IPS-20b (cell line): Measurements from ENCODE around the gene RECK.

Source experiments
- H3K27ac ChIP-seq: one replicate; pipeline ENCODE4 v1.5.1; 2013; ENCODE audit warnings: low read length
- H3K27me3 ChIP-seq: 2 replicates; pipeline ENCODE4 v1.6.1; 2013; ENCODE audit warnings: mild to moderate bottlenecking, low read length, inconsistent platforms; ENCODE audit not compliant: insufficient read depth
- H3K36me3 ChIP-seq: 2 replicates; pipeline ENCODE4 v1.6.1; 2013; ENCODE audit warnings: low read depth, mild to moderate bottlenecking, inconsistent platforms, low read length, moderate library complexity; ENCODE audit not compliant: insufficient read depth
- H3K4me1 ChIP-seq: 2 replicates; pipeline ENCODE4 v1.6.1; 2013; ENCODE audit warnings: mild to moderate bottlenecking, control low read depth, inconsistent platforms, low read length, moderate library complexity; ENCODE audit not compliant: insufficient read depth
- H3K4me3 ChIP-seq: 2 replicates; pipeline ENCODE4 v1.5.1; 2013; ENCODE audit warnings: mild to moderate bottlenecking, low read length, inconsistent platforms
- H3K9ac ChIP-seq: 2 replicates; pipeline ENCODE4 v1.6.1; 2013; ENCODE audit warnings: low read depth, mild to moderate bottlenecking, inconsistent platforms, low read length, moderate library complexity
- H3K9me3 ChIP-seq: 2 replicates; pipeline ENCODE4 v1.6.1; 2013; ENCODE audit warnings: mild to moderate bottlenecking, low read depth, low read length, inconsistent platforms; ENCODE audit not compliant: insufficient read depth

The RECK gene

DNA sequence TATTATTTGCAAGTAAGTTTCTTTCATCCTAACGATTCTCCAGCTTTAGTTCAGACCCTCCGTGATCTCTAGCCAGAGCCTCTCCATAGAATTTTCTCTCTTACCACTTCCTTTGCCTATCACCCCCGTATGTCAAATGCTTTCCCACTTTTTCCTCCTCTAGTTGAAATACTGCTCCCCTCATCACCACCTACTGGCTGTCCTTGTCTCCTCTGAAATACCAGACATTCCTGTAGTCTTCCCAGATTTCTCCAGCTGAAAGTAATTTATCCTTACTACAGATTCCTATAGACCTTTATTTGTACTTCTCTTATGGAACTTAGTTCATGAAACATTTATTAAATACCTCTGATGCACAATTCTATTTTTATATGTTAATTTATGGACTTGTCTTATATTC lies 63.8 kb downstream of the RECK start:
- Histone ChIP-seq H3K4me1 (peaks cover 23% of the 10 kb centered on the region; the same call in 1 of the 2 replicates), H3K9me3 (no peaks in the 10 kb centered on the region), H3K4me3 (no peak overlapping the region), H3K36me3 (no peaks in the 10 kb centered on the region), H3K27ac (no peak overlapping the region), H3K9ac (no peak overlapping the region), H3K27me3 (no peaks in the 10 kb centered on the region)

DNA sequence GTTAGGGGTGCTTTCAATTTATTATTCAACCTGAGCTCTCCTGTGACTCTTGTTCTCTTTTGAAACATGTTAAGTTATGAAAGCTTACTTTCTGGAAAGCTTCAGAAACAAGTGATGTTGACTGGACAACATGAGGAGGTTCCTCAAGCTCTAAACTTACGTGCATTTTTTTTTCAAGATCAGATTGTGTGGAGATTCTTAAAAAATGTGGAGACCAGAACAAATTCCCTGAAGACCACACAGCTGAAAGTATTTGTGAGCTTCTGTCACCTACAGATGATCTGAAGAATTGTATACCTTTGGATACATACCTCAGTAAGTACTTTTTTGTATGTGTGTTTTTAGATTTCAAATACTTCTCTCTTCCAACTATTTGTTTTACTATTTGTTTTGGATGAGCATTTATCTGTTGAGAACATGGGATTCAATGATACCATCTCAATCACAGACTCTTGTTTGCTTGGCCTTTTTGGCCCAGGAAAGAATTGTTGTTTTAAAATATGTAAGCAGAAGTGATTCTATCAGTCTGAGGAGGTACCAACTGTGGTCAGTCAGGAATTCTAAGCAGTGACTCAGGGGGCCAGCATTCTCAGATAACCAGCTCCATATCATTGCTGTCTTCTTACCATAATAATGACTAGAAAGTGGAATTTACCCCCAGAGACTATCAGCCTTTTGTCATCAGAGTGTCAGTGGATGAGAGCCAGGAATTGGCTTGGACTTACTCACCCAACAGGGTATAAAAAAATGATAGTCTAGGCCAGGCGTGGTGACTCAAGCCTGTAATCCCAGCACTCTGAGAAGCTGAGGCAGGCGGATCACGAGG lies 65.4 kb downstream of the RECK start:
- Histone ChIP-seq H3K36me3 (no peaks in the 10 kb centered on the region), H3K9me3 (no peaks in the 10 kb centered on the region), H3K9ac (no peak overlapping the region), H3K27me3 (no peaks in the 10 kb centered on the region), H3K4me1 (peaks cover 23% of the 10 kb centered on the region; the same call in 1 of the 2 replicates), H3K4me3 (no peak overlapping the region), H3K27ac (no peak overlapping the region)

DNA sequence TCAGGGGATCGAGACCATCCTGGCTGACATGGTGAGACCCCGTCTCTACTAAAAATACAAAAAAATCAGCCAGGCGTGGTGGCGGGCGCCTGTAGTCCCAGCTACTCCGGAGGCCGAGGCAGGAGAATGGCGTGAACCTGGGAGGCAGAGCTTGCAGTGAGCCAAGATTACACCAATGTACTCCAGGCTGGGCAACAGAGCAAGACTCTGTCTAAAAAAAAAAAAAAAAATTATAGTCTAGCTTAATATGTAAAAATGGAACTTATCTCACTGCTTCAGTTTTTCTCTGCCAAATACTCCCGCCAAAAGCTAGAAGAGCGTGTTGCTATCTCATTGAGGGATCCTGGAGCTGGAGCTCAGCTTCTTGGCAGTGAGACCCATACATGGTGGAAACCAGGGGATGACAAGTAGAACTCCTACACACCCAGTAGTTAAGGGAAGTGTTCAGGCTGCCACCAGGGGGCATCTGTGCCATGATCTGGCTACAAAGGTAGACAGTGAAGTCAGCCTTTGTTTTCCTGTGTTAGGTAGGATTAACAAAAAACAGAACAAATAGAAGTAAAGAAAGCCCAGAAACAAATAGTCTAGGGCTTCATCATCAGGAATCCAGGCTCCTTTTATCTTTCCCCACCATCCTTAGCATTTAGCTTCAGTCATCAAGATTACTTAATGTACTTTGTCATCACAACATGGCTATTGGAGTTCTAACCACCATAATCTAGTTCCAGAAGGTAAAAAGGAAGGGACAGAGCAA lies 66.2 kb downstream of the RECK start:
- Histone ChIP-seq H3K9ac (peak overlapping the region; percentile 51; the same call in 1 of the 2 replicates), H3K9me3 (no peaks in the 10 kb centered on the region), H3K36me3 (no peaks in the 10 kb centered on the region; the same call in 1 of the 2 replicates), H3K4me1 (peaks cover 23% of the 10 kb centered on the region; the same call in 1 of the 2 replicates), H3K27ac (no peak overlapping the region), H3K4me3 (no peak overlapping the region), H3K27me3 (no peaks in the 10 kb centered on the region)

DNA sequence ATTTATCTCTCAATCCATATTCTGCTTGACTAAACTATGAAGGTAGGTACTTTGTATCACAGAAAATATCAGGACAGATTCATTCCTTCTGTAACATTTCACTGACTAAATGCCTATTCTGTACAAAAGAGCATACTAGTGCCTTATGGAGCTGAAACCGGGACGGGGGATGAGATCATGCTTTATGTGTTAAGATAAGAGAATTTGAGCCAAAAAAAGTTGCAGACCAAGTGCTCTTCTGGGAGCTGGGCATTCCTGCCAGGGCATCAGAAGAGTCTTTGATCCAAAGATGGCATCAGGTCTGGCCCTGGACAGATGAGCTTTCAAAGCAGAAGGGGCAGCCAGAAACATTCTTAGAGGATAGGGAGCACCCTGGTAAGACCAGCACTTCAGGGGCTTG lies 72.4 kb downstream of the RECK start:
- Histone ChIP-seq H3K36me3 (peaks cover 3% of the 10 kb centered on the region), H3K9me3 (no peaks in the 10 kb centered on the region), H3K27ac (no peak overlapping the region), H3K4me3 (no peak overlapping the region), H3K9ac (no peak overlapping the region), H3K4me1 (no peaks in the 10 kb centered on the region), H3K27me3 (no peaks in the 10 kb centered on the region)

DNA sequence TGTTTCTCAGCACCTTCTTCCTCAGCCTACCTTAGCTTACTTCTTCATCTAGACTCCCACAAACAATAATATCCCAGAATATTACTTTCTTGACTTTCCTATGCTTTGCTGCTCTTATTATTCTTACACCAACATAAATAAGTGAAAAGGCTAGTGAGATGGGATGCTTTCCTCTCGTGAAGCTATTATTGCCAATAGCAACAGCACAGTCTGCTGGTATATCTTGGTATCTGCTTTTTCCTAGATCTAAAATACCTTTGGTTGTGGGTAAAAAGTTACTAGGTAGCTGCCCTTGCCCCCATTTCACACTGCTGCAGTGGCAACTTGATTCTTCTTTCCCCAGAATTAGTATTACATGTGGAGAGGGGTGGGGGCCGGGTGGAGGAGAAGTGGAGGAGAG lies 73.7 kb downstream of the RECK start:
- peaks cover 3% of the 10 kb centered on the region for H3K36me3 ChIP-seq
- no peak overlapping the region for H3K27ac ChIP-seq
- H3K9ac ChIP-seq: no peak overlapping the region
- H3K4me1 ChIP-seq: no peaks in the 10 kb centered on the region
- no peaks in the 10 kb centered on the region for H3K9me3 ChIP-seq
- no peaks in the 10 kb centered on the region for H3K27me3 ChIP-seq
- no peak overlapping the region for H3K4me3 ChIP-seq

DNA sequence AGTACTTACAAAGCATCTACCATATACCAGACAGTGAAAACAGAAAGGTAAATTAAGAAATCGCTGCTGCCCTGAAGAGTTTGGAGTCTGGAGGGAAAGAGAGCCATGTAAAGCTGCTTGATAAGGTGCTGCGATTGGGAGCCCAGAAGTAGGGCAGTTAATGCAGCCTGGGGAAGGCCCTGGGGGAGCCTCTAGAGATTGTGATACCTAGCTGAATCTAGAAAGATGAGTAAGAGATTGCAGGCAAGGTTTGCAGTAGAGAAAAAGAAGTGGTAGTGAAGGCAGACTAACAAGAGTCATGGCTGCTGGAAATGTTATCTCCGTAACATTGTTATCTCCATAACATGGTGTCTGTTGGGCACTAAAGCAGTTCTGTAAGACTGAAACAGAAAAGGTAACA lies 75.8 kb downstream of the RECK start:
- H3K27me3 ChIP-seq: no peaks in the 10 kb centered on the region
- no peaks in the 10 kb centered on the region for H3K4me1 ChIP-seq
- H3K27ac ChIP-seq: no peak overlapping the region
- H3K9ac ChIP-seq: no peak overlapping the region
- peaks cover 3% of the 10 kb centered on the region for H3K36me3 ChIP-seq
- H3K9me3 ChIP-seq: no peaks in the 10 kb centered on the region
- no peak overlapping the region for H3K4me3 ChIP-seq

DNA sequence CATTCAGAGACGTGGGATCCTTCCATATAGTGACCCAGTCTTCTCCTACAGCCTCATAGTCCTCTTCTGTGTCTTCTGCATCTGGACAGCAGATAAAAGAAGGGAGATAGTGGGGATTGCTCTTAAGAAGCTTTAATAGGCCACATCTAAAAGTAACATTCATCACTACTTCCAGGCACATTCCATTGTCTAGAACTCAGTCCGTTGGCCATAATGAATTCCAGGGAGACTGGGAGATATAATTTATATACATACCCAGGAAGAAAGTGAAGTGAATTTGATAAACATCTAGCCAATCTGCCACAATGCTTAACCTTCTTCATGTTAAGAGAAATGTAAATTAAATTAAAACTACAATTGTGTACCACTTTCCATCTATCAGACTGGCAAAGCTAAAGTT lies 77.3 kb downstream of the RECK start:
- Histone ChIP-seq H3K4me3 (no peak overlapping the region), H3K27me3 (no peaks in the 10 kb centered on the region), H3K36me3 (0 out of 2 replicates have a peak, but pooled peaks cover 3% of the 10 kb centered on the region), H3K27ac (no peak overlapping the region), H3K9me3 (no peaks in the 10 kb centered on the region), H3K4me1 (no peaks in the 10 kb centered on the region), H3K9ac (no peak overlapping the region)

DNA sequence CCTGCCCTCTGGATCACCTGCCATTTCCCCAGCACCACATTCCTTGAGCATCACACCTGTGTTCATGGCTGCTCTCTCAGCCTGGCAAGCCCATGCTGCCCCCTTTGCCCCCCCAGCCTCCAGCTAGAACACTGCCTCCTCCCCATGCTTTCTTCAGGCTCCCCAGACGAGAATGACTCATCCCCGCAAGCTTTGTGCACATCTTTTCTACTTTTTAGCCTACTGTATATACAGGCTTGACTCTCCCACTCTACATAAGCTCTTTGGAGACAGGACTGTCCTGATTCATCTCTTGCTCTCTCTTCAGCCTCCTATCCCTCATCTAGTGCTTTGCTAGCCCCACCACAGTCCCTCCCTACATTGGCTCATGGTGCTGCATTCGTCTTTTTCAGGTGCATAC lies 79.9 kb downstream of the RECK start:
- no peak overlapping the region for H3K27ac ChIP-seq
- 0 out of 2 replicates have a peak, but pooled peaks cover 1% of the 10 kb centered on the region for H3K36me3 ChIP-seq
- no peaks in the 10 kb centered on the region for H3K27me3 ChIP-seq
- H3K9me3 ChIP-seq: no peaks in the 10 kb centered on the region
- H3K4me1 ChIP-seq: no peaks in the 10 kb centered on the region
- H3K4me3 ChIP-seq: no peak overlapping the region
- H3K9ac ChIP-seq: no peak overlapping the region

DNA sequence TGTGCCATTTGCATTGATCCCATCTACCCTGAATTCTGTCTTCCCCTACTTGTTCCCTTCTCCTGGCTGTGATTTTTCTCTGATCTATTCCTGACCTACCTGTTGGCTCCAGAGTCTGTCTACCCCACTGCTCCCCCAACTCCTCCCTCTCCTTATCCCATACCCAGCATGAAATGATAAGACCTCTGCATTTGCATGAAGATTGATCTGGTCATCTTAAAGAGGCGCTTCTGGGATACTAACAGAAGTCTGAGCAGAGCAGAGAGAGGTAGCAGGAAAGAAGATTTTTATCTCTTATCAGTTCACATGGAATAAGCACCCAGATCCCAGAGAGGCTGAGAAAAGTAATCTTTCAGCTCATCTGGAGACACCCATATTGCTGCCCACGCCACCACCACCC lies 81.5 kb downstream of the RECK start:
- no peak overlapping the region for H3K9ac ChIP-seq
- peaks cover 11% of the 10 kb centered on the region for H3K36me3 ChIP-seq
- no peaks in the 10 kb centered on the region for H3K9me3 ChIP-seq
- no peaks in the 10 kb centered on the region for H3K27me3 ChIP-seq
- no peak overlapping the region for H3K4me3 ChIP-seq
- no peaks in the 10 kb centered on the region for H3K4me1 ChIP-seq
- no peak overlapping the region for H3K27ac ChIP-seq

DNA sequence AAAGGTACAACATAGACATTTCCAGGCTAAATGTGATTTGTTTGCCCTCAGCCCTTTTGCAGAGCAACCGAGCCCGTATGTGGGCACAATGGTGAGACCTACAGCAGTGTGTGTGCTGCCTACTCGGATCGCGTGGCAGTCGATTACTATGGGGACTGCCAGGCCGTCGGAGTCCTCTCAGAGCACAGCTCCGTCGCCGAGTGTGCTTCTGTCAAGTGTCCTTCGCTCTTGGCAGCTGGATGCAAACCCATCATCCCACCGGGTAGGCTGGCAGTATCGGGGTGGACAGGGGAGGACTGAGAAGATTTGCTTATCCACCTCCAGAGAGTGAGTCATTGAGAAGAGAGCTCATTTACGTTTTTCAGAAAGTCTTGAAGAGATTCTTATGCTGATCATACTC lies 82.0 kb downstream of the RECK start:
- Histone ChIP-seq H3K9ac (no peak overlapping the region), H3K4me1 (no peaks in the 10 kb centered on the region), H3K27ac (no peak overlapping the region), H3K4me3 (no peak overlapping the region), H3K36me3 (peaks cover 11% of the 10 kb centered on the region), H3K27me3 (no peaks in the 10 kb centered on the region), H3K9me3 (no peaks in the 10 kb centered on the region)

DNA sequence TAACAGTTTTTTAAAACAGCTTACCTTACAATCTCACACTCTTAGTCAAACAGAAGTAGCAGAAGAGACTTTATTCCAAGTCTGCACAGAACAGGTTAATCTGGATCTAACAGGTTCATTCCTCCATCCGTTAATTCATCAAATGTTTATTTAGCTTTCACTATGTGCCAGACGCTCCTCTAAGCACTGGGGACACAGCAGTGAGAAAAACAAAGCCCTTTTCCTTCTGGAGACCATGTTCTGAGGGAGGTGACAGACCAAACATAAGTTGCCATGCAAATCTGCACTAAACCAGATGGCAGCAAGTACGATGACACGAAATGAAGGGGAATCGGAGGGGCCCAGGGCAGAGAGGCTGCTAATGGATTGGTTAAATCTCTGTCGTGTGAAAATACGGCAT lies 82.8 kb downstream of the RECK start:
- Histone ChIP-seq H3K27me3 (no peaks in the 10 kb centered on the region), H3K4me1 (no peaks in the 10 kb centered on the region), H3K4me3 (no peak overlapping the region), H3K9me3 (no peaks in the 10 kb centered on the region), H3K27ac (no peak overlapping the region), H3K36me3 (peaks cover 11% of the 10 kb centered on the region), H3K9ac (no peak overlapping the region)

DNA sequence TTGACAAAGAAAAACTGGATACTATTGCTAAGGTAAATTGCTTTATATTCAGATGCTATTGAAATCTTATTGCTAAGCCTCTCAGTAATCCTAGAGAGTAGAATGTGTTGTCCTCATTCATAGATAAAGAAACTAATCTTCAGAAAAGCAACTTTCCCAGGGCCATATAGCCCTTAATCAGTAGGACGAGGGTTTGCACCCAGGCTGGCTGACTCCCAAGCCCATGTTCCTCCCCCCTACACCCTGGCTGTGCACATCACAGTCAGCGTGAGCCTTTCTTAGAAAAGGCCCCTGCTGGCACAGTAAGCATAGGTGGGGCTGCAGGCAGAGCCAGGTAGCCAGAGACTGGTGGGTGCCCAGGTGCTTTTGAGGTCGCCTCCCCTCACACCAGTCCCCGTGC lies 84.0 kb downstream of the RECK start:
- Histone ChIP-seq H3K27me3 (no peaks in the 10 kb centered on the region), H3K9ac (no peak overlapping the region), H3K36me3 (peaks cover 11% of the 10 kb centered on the region), H3K4me1 (no peaks in the 10 kb centered on the region), H3K9me3 (no peaks in the 10 kb centered on the region), H3K27ac (no peak overlapping the region), H3K4me3 (no peak overlapping the region)
